Activated gamma-delta T cell treated with Interleukin-2 at 50 U/mL for 16 hours (primary cell): ENCODE measurements around the gene TRIM71.
"Not testable (repeated sequence)": the region's sequence is repeated elsewhere in the genome, so short reads cannot be mapped to it uniquely, and the experiment has no call there.

Experiments used
- DNase-seq: peaks from one replicate; pipeline ENCODE4 v3.0.0-alpha.2; 2020

Gene TRIM71

DNA sequence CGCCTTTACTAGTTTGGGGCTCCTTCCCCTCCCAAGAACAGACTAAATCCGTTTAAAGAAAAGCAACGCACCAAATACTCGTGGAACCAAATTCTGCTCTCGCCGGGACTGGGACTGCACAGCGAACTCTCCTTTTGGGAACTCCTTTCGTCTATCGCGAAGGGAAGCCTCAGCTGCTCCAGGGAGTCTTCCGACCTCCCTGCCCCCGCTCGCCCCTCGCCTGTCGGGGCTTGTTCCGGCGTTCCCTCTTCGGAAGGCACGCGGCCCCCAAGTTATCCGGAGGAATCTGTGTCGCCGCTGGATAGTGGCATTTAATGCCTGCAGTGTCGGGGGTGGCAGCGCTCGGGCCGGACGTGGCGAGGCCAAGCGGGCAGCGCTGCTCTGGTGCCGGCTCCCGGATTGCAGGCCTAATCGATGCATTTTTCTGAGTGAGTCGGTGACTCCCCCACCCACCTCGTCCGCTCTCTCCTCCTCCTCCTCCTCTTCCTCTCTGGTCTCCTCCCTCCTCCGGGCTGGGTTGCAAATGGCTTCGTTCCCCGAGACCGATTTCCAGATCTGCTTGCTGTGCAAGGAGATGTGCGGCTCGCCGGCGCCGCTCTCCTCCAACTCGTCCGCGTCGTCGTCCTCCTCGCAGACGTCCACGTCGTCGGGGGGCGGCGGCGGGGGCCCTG is at the start of gene TRIM71:
Gene TRIM71 (plus strand): TSS at position 440 of the 671 bp plus-strand sequence. CDS start 84 bp downstream, at position 524.
- no peak for DNase-seq

DNA sequence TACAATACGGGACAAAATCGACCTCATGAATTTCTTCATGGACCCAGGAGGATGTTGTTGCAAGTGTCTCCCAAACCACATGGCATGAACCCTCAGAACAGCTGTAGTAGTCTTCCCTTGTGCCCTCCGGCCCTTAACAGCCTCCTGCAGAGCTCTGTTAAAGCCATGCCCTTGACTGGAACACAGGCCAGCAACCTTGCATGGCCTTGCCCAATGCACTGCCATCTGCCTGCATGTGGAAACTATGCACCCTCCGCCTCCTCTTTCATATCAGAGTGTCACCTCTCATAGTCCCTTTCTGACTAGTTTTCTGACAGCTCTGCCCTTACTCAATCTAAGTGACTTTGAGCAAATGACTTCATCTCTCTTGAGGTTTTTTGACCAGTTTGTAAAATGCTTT is 39.4 kb upstream of the TRIM71 start:
- DNase-seq = no peak

DNA sequence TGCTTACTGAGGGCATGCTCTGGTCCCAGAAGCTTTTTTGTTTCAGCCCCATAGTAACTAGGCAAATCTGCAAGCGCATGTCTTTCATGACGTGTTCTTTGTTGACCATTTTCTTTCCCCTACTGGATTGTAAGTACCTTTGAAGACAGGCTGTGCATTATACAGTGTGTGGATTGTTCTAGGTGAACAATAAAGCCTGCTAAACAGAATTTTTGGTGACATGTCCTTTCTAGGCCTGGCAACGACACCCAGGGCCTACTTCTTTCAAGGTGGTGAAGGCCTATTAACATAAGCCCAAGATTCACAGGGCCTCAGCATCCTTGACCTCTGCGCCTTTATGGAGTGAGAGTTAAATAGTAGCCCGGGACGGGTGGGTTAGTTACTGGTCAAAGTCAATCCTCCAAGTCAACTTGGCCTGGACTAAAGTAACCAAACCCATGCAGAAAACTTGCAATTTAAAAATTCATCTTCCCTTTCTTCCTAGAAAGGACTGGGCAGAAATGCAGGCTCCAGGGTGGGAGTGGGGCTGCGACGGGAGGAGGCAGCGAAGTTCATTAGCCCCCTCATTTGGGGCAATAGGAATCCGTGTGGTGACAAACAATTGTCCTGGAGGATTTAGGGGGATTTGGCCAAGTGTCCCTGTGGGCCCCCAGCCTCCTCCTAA is 37.6 kb upstream of the TRIM71 start:
- DNase-seq = no peak

DNA sequence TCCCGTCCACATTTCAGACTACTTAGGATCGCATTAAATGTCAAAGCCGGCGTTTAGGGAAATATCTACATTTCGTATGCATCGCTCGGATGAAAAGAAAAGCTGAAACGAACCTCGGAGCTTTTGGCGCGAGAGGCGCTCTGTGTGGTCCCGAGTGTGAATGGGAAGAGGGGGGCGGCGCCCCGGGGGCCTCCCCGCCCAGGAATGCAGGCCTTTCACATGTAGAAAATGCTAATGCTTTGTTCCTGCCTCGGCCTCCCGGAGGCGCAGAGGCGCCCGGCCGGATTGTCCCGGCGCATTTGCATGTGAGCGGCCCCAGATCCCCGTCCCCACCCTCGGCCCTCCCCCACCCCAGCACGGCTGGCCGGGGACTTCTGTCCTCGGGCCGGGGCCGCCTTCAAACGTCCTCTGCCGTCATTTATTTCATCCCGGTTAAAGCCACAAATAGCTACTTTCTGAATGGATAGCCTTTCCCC is 37.0 kb upstream of the TRIM71 start:
- DNase-seq = no peak

DNA sequence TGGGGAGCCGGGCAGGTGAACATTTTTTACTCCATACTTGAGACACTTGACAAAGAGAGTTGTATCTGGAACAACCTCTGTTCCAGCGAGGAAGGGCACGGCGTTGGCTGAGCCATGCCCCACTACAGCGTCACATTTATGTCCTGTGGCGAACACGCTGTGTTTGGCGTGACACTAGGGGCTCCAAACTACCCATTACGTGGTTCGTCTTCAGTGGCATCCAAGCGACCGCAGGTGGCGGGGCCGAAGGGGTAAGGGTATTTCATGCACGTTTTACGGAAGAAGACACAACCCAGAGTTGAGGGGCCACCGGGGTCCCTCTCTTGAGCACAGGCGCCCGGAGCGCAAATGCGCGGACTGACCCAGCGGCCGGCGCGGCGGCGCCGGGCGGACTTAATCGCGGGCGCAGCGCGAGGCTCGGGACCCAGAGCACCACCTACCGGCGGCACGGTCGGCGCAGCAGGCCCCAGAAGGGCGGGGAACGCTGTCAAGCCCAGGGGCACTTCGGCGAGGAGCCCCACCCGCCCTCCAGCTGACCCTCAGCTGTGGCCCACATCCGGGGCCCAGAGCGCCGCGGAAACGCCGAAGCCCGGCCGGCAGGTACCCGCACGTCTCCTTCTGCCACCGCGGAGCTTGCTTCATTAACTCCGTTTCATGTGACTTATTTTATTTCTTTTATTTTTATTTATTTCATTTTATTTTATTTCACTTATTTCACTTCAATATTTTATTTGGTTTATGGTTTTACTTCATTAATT is 36.4 kb upstream of the TRIM71 start:
- DNase-seq = peak; percentile 53

DNA sequence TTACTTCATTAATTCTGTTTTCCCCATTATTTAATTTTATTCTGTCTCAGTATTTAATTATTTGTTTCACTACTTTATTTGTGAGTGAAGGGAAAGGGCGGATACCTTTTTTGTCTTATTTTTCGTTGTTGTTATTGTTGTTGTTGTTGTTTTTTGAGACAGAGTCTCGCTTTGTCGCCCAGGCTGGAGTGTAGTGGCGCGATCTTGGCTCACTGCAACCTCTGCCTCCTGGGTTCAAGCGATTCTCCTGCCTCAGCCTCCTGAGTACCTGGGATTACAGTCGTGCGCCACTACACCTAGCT is 35.9 kb upstream of the TRIM71 start:
- not testable (repeated sequence) for DNase-seq

DNA sequence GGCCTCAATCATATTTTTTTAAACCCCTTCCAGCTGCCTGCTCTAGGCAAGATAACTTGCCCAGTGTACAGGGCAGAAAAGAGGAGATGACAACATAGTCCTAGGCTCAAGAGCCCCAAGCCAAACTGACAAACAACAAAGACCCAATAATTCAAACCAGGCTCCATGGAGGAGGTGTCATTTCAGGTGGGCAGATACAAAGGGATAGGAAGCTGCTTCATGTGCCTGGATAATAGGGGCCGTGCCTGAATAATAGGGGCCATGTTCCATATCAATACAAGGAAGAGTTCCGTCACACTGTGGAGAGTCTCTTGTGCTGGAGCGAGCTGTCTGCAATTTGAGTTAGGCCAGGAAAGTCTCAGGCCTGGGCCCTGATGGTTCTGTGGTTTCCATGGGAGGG is 35.4 kb upstream of the TRIM71 start:
- DNase-seq = no peak

DNA sequence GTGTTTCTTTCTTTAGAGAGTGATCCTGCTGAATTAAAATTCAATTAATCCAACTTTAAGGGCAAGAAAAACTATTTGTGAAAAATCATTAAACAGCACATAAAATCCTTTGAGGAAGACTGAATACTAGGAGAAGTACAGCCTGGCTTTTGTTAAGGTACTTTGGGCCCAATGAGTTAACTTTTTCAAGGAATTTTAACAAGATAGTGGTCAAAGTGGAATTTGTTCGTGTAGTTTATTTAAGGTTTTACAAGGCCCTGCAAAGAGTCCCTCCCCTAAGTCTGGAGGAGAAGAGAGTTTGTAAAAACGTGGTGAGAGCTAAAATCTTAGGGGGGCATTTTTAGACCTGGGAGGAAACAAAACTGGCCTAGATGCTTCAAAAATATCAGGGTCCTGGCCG is 26.0 kb upstream of the TRIM71 start:
- DNase-seq = no peak

DNA sequence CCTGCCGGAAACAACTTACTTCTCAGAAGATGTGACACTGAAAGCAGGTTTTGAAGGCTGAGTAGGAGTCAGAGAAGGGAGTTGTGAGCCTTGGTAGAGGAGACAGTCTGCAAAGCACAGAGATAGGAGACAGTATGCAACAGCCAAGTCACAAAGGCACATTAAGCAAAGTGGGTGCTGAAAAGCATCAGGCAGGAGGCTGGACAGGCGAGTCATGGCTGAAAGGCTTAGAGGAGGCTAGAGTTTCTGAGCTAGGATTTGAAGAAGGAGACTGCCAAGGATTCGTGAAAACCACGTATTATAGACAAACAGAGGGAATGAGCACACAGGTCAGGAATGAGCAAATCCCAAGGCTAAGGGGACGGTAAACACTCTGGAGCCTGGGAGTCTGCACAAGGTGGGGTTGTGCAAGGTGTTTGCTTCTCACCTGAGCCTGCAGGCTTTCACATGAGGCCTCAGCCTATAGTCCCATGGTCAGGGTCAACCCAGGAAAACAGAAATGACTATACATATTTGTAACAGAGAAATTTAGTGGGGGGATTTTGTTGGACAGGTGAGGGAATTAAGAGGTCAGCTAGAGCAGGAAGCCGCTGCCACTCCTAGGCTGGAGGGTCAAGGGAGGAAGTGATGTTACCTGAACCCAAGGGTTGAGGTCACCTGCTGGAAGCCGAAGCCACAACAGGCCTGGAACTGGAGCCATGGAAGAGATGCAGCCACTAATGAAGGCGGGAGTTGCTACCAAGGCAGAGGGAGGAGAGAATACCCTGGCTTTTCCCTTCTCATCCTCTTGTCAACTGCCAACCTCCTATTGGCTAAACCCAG is 23.1 kb upstream of the TRIM71 start:
- DNase-seq = no peak

DNA sequence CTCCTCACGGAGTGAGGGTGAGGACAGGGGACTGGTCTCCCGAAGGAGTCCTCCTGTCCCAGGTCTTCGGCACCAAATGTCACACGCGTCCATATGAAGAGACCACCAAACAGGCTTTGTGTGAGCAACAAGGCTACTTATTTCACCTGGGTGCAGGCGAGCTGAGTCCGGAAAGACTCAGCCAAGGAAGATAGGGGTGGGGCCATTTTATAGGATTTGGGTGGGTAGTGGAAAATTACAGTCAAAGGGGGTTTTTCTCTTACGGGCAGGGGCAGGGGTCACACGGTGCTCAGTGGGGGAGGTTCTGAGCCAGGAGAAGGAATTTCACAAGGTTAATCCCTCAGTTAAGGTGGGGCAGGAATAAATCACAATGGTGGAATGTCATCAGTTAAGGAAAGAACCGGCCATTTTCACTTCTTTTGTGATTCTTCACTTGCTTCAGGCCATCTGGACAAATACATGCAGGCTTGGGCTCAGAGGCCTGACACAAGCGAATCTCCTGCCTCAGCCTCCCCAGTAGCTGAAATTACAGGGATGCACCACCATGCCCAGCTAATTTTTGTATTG is 21.3 kb upstream of the TRIM71 start:
- not testable (repeated sequence) for DNase-seq

DNA sequence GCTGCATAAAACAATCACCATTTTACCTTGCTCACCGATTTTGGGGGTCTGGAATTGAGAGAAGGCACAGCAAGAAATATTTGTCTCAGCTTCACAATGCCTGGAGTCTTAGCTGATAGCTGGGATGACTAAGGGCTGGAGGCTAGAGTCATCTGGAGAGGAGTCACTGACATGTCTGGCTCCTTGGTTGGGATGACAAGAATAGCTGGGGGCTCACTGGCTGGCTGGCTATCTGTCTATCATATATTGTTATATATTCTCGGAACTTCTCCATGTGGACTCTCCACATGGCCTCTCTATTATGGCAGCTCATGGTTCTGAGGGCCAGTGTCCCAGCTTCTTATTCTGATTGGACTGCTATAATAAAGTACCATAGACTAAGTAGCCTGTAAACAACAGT is 20.0 kb upstream of the TRIM71 start:
- DNase-seq = no peak

DNA sequence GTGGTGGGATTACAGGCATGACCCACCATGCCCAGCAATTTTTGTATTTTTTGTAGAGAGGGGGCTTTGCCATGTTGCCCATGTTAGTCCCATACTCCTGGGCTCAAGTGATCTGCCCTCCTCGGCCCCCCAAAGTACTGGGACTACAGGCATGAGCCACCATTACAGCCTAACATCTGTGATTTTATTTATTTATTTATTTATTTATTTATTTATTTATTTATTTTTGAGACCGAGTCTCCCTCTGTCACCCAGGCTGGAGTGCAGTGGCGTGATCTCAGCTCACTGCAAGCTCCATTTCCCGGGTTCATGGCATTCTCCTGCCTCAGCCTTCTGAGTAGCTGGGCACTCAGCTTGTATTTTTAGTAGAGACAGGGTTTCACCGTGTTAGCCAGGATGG is 16.4 kb upstream of the TRIM71 start:
- DNase-seq = not testable (repeated sequence)

DNA sequence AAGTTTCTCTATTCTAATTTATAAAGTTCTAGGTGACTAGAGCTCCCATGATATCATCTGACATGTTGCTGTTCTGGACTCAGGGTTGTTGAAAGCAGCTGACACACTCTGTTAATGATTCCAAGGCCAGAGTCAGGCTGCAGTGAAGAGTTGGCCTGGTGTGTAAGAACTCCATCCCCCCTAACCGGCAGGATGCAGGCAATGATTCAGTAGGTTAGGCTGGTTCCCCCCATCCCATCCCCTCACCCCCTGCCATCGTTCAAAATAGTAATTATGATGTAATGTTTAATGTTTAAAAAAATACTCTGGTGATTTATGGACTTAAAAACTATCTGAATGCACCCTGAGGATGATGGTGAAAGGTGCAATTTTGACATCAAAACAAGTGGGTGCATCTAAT is 4.6 kb upstream of the TRIM71 start:
- DNase-seq = no peak

DNA sequence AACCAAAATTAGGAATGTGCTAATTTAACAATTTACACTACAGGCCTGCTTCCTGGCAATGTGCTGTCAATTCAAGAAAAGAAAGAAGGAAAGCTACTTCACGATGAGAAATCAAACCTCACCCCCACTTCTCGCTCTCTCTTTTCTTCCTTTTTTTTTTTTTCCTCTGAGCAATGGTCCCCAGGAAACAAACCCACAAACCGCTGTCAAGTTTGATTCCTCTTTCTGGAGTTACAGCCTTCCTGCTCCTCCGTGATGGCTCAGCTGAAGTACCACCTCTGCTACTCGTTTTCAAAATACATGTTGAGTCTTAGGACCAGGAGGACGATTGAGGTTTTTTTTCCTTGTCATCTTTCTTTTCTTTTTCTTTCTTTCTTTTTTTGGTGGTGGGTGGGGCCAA is 3.4 kb upstream of the TRIM71 start:
- no peak for DNase-seq

DNA sequence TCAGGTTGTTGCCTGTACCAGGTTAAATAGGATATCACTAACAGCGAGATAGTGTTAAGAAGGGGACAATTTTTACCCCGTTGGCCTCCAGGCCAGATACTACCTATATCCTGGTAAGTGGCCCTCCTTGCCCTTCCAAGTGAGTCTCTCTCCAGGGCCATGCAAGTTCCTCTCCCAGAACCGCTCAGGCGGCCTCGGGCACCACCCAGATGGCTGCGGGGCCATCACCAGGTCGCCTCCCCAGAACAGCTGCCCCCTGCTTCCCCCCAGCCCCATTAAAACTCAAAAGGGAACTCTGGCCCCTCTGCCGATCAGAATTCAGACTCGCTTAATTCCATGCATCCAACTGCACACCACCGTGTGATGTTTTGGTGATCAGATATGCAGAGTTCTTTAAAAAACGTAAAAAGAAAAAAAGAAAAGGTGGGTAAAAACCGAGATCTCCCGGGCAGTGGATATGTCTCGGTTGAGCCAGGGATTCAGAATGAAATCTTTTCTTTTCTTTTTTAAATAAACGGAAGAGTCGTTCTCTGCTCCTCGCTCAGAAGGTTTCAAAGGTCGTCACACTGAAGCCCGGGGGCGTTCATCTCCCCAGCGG is 1.9 kb upstream of the TRIM71 start:
- DNase-seq = no peak

DNA sequence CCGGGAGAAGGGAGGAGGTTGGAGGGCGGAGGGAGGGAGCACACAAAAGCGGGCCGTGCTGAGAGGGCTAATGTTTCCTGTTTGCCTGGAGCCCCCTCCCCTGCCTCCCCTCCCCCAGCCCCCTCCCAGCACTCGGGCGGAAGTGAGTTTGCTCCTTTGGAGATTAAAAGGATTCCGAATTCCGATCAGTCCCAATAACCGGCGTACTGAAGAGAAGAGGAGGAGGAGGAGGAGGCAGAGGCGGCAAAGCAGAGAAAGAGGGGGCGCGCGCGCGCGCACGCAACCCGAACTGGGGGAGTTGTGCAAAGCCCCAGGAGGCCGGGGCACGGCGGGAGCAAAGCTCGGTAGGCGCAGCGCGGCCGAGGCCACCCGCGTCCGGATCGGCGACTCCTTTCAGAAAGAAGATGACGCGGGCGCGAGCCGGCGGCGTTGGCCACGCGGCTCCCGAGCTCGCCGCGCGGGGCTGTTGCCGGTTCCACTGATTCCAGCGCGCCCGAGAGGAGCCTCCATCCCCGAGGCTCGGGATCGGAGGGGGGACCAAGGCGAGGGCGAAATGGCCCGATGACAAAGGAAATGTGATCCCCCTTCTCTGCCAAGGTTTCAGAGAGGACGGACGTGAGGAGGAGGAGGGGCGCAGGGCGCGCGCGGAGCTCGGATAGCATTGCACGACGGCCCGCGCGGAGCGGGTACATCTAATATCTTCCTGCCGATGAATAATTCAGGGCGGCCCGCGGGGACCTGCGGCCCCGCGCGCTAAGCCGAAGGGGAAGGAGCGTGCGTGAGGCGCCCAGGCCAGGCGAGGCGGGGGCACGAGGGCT is 1.1 kb upstream of the TRIM71 start:
- DNase-seq = no peak

DNA sequence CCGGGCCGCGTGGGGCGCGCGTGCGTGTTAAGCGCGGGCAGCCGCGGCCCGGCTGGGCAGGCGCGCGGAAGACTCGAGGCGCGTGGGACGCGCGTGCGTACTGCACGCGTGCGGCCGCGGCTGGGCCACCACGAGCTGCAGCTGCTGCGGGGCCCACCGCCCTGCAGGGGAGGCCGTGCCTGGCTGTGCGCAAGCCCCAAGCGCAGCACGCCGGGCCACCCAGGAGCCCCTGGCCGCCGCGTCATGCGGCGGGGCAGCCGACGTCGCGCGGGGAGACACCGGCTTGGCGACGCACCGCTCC is 590 bp upstream of the TRIM71 start:
- no peak for DNase-seq

DNA sequence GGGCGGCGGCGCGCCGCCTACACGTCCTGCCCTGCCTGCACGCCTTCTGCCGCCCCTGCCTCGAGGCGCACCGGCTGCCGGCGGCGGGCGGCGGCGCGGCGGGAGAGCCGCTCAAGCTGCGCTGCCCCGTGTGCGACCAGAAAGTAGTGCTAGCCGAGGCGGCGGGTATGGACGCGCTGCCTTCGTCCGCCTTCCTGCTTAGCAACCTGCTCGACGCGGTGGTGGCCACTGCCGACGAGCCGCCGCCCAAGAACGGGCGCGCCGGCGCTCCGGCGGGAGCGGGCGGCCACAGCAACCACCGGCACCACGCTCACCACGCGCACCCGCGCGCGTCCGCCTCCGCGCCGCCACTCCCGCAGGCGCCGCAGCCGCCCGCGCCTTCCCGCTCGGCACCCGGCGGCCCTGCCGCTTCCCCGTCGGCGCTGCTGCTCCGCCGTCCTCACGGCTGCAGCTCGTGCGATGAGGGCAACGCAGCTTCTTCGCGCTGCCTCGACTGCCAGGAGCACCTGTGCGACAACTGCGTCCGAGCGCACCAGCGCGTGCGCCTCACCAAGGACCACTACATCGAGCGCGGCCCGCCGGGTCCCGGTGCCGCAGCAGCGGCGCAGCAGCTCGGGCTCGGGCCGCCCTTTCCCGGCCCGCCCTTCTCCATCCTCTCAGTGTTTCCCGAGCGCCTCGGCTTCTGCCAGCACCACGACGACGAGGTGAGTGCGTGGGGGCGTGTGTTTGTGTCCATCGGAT is 602 bp downstream of the TRIM71 start:
- DNase-seq = no peak

DNA sequence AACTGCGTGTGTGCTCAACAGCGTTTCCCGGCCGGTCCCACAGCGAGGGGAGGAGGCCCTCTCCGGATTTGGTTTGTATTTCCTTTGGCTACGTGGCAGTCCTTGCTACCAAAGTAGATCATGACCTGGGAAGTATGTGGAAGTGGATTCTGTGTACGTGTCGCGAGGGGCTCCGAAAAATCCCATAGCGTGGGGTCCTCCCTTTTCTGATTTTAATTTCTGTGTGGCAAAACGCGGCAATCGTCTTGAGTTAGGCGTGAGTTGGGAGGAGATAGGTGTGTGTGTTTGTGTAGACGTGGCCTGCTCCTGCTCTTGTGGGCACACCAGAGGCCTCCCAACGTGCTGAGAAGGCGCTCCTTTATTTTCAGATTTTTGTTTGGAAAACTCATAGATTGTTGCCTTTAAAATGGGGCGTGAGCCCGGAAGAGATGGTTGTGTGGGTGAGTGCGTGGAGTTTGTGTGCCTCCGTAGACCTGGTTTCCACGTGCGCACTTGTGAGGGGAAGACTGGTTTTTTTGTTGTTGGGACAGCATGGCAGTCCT is 1.2 kb downstream of the TRIM71 start:
- no peak for DNase-seq

DNA sequence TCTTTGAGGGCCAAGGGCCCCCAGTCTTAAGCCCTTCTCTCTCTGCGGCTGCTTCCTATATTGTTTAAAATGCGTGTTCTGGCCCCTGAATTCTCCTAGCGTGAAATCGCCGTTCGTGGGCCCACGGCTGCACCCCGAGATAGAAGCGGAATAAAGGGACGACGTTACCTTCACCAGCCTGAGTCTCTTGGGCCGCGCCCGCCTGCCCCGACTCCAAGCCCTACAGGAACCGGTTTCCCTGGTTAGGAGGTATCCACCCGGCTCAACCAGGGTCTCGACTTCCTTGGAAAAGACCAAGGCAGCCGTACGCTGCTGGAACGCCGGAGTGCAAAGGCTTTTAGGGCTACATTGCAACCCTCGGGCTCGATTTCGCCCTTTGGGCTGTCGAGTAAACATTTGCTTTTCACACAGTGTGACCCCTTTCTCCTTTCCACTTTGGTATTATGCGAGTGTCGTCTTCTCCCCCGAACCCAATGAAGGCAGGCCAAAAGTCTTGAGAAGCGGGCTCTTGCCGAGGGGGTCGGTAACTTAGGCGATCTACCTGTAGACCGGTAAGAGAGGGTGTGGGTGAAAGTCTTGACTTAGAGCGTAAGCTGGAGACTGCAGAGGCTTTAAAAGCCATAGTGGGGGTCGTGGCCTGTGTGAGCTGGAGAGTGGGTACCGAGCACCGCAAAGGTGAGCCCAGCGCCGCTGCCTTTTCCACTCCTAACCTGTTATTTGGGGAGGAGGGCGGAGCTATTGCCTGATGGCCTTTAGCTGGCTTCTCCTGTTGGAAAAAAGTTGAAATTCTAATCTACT is 2.0 kb downstream of the TRIM71 start:
- no peak for DNase-seq
